HEK293 (cell line): Measurements from ENCODE around the gene CDK14.

Source experiments
- CTCF ChIA-PET: fragments of 350-600 bp; formaldehyde crosslinking; extraction: SDS; loops from one replicate; lab custom pipeline; 2021; ENCODE audit warnings: antibody characterized with exemption; lab: Yijun Ruan, JAX
- POLR2A ChIA-PET: fragments of 300-600 bp; formaldehyde crosslinking; extraction: SDS; loops from one replicate; lab custom pipeline; 2020; ENCODE audit warnings: antibody characterized with exemption, inconsistent platforms; lab: Yijun Ruan, JAX
- H3K27ac ChIP-seq: fragments of 200-500 bp; sonication (Bioruptor generic); 2 replicates; pipeline ENCODE4 v1.5.1; 2014; ENCODE audit warnings: low read depth, low read length, control low read depth, inconsistent platforms; ENCODE audit errors: extremely low read depth
- H3K36me3 ChIP-seq, 2 experiments: fragments of 200-500 bp in 1 of 2; sonication (Bioruptor generic) in 1 of 2; 1 replicate in 1 of 2; 2 replicates in 1 of 2; pipeline ENCODE4 v1.5.1; 2014 to 2017; ENCODE audit warnings: inconsistent platforms in 2 of 2, low read length in 2 of 2; ENCODE audit not compliant: control insufficient read depth in 2 of 2, insufficient read depth in 1 of 2
- H3K4me1 ChIP-seq: fragments of 200-500 bp; sonication (Bioruptor generic); 2 replicates; pipeline ENCODE4 v1.5.1; 2014; ENCODE audit warnings: mild to moderate bottlenecking, low read length, inconsistent platforms; ENCODE audit not compliant: control insufficient read depth, insufficient read depth
- H3K4me3 ChIP-seq: 2 replicates; pipeline ENCODE4 v1.5.1; 2011; ENCODE audit warnings: low read depth, mild to moderate bottlenecking, control low read depth, low read length, moderate library complexity
- H3K9me3 ChIP-seq: fragments of 200-500 bp; sonication (Bioruptor generic); 2 replicates; pipeline ENCODE4 v1.5.1; 2014; ENCODE audit warnings: low read depth, low read length, inconsistent platforms; ENCODE audit not compliant: control insufficient read depth, insufficient read depth
- EGR2 ChIP-seq: fragments of 450-650 bp; formaldehyde crosslinking; IDR thresholded peaks from 2 replicates; pipeline ENCODE4 v1.5.1; 2016; ENCODE audit warnings: low read depth, missing biosample characterization, missing genetic modification characterization
- ELK4 ChIP-seq: IDR thresholded peaks from 2 replicates; pipeline ENCODE4 v1.6.1; 2011; ENCODE audit warnings: mild to moderate bottlenecking, low read depth, low read length, borderline replicate concordance
- GLI2 ChIP-seq: fragments of 450-650 bp; formaldehyde crosslinking; IDR thresholded peaks from 2 replicates; pipeline ENCODE4; 2017; ENCODE audit warnings: missing biosample characterization, missing genetic modification characterization, low read depth, borderline replicate concordance
- KLF7 ChIP-seq: fragments of 450-650 bp; formaldehyde crosslinking; IDR thresholded peaks from 2 replicates; pipeline ENCODE4 v1.5.1; 2016; ENCODE audit warnings: missing biosample characterization, missing genetic modification characterization, borderline replicate concordance
- PBX3 ChIP-seq: sonication (generic); formaldehyde crosslinking; IDR thresholded peaks from 2 replicates; pipeline ENCODE4 v1.8.1; 2022; ENCODE audit warnings: mild to moderate bottlenecking, moderate library complexity, missing genetic modification reagents
- YY1 ChIP-seq: fragments of 450-650 bp; formaldehyde crosslinking; IDR thresholded peaks from 2 replicates; pipeline ENCODE4 v1.5.1; 2018; ENCODE audit warnings: missing biosample characterization, missing genetic modification characterization
- ZBTB20 ChIP-seq: fragments of 450-650 bp; formaldehyde crosslinking; IDR thresholded peaks from 2 replicates; pipeline ENCODE4 v1.5.1; 2016; ENCODE audit warnings: missing biosample characterization, missing genetic modification characterization
- ZEB2 ChIP-seq: fragments of 450-650 bp; formaldehyde crosslinking; IDR thresholded peaks from 2 replicates; pipeline ENCODE4 v1.5.1; 2016; ENCODE audit warnings: missing biosample characterization, missing genetic modification characterization
- ZNF10 ChIP-seq: fragments of 450-650 bp; formaldehyde crosslinking; IDR thresholded peaks from 2 replicates; pipeline ENCODE4 v1.5.1; 2017; ENCODE audit warnings: missing biosample characterization, missing genetic modification characterization
- ZNF140 ChIP-seq: fragments of 450-650 bp; formaldehyde crosslinking; IDR thresholded peaks from 2 replicates; pipeline ENCODE4 v1.5.1; 2016; ENCODE audit warnings: missing biosample characterization, missing genetic modification characterization
- ZNF239 ChIP-seq: fragments of 450-650 bp; formaldehyde crosslinking; IDR thresholded peaks from 2 replicates; pipeline ENCODE4 v1.5.1; 2016; ENCODE audit warnings: missing biosample characterization, missing genetic modification characterization
- ZNF292 ChIP-seq: fragments of 450-650 bp; formaldehyde crosslinking; IDR thresholded peaks from 2 replicates; pipeline ENCODE4 v1.5.1; 2016; ENCODE audit warnings: low read depth, missing biosample characterization, missing genetic modification characterization, borderline replicate concordance
- ZNF394 ChIP-seq: fragments of 450-650 bp; formaldehyde crosslinking; IDR thresholded peaks from 2 replicates; pipeline ENCODE4 v1.5.1; 2016; ENCODE audit warnings: missing biosample characterization, missing genetic modification characterization, mild to moderate bottlenecking, moderate library complexity, borderline replicate concordance
- ZNF433 ChIP-seq: fragments of 450-650 bp; formaldehyde crosslinking; IDR thresholded peaks from 2 replicates; pipeline ENCODE4 v1.5.1; 2016; ENCODE audit warnings: missing biosample characterization, missing genetic modification characterization, low read depth
- ZNF48 ChIP-seq: fragments of 450-650 bp; formaldehyde crosslinking; IDR thresholded peaks from 2 replicates; pipeline ENCODE4 v1.5.1; 2016; ENCODE audit warnings: missing biosample characterization, missing genetic modification characterization
- ZNF785 ChIP-seq: fragments of 450-650 bp; formaldehyde crosslinking; IDR thresholded peaks from 2 replicates; pipeline ENCODE4 v1.5.1; 2016; ENCODE audit warnings: missing biosample characterization, missing genetic modification characterization
- TF ChIP-seq, protein P1 (sequence below): fragments of 450-650 bp; formaldehyde crosslinking; IDR thresholded peaks from 2 replicates; pipeline ENCODE4 v1.5.1; 2016; ENCODE audit warnings: missing biosample characterization, missing genetic modification characterization
- TF ChIP-seq, protein P2 (sequence below): fragments of 450-650 bp; formaldehyde crosslinking; IDR thresholded peaks from 2 replicates; pipeline ENCODE4 v1.5.1; 2016; ENCODE audit warnings: missing biosample characterization, missing genetic modification characterization
- TF ChIP-seq, protein P3 (sequence below): fragments of 450-650 bp; formaldehyde crosslinking; IDR thresholded peaks from 2 replicates; pipeline ENCODE4 v1.5.1; 2016; ENCODE audit warnings: missing biosample characterization, missing genetic modification characterization

CDK14 gene

GRCh38 chr7:91007371-91007770 lies 411.2 kb downstream of the CDK14 start (continued):
- no peak for TF ChIP-seq GLI2
- no peak for TF ChIP-seq ZBTB20 (tag by site-specific recombination)
- no peak for TF ChIP-seq ZNF292 (tag by site-specific recombination)
- TF ChIP-seq ZNF785 (tag by site-specific recombination), result no peak
- no peak for TF ChIP-seq ZNF10 (tag by site-specific recombination)
- no peak for TF ChIP-seq EGR2 (tag by site-specific recombination)

DNA sequence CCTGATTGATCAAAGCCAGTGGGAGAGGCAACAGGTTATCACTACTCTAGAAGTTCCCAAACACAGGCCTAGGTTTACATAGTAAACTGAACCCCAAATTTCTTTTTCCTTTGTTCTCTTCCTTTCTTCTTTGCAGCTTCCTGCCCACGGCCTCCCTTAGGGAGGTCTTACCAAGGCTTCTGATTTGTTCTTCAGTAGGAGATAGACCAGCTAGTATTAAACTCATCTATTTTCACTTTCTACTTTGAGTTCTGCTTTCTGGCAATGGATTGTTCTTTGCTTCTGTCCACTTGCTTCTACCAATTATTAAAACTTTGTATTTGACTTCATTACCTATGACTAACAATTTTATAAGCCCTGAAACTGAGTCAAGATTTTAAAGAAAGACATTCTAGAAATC lies 417.0 kb downstream of the CDK14 start:
- no peaks in the 10 kb centered on the region for H3K36me3 ChIP-seq
- H3K27ac ChIP-seq, result no peak overlapping the region
- TF ChIP-seq ZNF239 (tag by site-specific recombination) (no peak), KLF7 (tag by site-specific recombination) (no peak), YY1 (tag by site-specific recombination) (no peak), ELK4 (no peak), ZNF394 (tag by site-specific recombination) (no peak), ZNF48 (tag by site-specific recombination) (no peak), ZNF140 (tag by site-specific recombination) (no peak), PBX3 (CRISPR knock-in tag) (no peak), ZNF433 (no peak), ZEB2 (tag by site-specific recombination) (no peak)
- TF ChIP-seq, protein P1, sequence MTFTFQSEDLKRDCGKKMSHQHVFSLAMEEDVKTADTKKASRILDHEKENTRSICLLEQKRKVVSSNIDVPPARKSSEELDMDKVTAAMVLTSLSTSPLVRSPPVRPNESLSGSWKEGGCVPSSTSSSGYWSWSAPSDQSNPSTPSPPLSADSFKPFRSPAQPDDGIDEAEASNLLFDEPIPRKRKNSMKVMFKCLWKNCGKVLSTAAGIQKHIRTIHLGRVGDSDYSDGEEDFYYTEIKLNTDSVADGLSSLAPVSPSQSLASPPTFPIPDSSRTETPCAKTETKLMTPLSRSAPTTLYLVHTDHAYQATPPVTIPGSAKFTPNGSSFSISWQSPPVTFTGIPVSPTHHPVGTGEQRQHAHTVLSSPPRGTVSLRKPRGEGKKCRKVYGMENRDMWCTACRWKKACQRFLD (tag by site-specific recombination), result no peak
- TF ChIP-seq, protein P2, sequence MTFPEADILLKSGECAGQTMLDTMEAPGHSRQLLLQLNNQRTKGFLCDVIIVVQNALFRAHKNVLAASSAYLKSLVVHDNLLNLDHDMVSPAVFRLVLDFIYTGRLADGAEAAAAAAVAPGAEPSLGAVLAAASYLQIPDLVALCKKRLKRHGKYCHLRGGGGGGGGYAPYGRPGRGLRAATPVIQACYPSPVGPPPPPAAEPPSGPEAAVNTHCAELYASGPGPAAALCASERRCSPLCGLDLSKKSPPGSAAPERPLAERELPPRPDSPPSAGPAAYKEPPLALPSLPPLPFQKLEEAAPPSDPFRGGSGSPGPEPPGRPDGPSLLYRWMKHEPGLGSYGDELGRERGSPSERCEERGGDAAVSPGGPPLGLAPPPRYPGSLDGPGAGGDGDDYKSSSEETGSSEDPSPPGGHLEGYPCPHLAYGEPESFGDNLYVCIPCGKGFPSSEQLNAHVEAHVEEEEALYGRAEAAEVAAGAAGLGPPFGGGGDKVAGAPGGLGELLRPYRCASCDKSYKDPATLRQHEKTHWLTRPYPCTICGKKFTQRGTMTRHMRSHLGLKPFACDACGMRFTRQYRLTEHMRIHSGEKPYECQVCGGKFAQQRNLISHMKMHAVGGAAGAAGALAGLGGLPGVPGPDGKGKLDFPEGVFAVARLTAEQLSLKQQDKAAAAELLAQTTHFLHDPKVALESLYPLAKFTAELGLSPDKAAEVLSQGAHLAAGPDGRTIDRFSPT (tag by site-specific recombination), result no peak
- TF ChIP-seq, protein P3, sequence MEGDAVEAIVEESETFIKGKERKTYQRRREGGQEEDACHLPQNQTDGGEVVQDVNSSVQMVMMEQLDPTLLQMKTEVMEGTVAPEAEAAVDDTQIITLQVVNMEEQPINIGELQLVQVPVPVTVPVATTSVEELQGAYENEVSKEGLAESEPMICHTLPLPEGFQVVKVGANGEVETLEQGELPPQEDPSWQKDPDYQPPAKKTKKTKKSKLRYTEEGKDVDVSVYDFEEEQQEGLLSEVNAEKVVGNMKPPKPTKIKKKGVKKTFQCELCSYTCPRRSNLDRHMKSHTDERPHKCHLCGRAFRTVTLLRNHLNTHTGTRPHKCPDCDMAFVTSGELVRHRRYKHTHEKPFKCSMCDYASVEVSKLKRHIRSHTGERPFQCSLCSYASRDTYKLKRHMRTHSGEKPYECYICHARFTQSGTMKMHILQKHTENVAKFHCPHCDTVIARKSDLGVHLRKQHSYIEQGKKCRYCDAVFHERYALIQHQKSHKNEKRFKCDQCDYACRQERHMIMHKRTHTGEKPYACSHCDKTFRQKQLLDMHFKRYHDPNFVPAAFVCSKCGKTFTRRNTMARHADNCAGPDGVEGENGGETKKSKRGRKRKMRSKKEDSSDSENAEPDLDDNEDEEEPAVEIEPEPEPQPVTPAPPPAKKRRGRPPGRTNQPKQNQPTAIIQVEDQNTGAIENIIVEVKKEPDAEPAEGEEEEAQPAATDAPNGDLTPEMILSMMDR (tag by site-specific recombination), result no peak
- no peaks in the 10 kb centered on the region for H3K9me3 ChIP-seq
- no peak overlapping the region for H3K4me3 ChIP-seq
- CTCF ChIA-PET, result interaction anchor here (0.6 kb wide), 2 partner anchors 77 to 917 kb away, joined by 3 read pairs; no protein-coding TSS in a partner anchor
- POLR2A ChIA-PET, result no interaction called here
- no peaks in the 10 kb centered on the region for H3K4me1 ChIP-seq
